ENCODE measurements around the gene CCSER1.
"Not testable (repeated sequence)": the region's sequence is repeated elsewhere in the genome, so short reads cannot be mapped to it uniquely, and the experiment has no call there.

DNA sequence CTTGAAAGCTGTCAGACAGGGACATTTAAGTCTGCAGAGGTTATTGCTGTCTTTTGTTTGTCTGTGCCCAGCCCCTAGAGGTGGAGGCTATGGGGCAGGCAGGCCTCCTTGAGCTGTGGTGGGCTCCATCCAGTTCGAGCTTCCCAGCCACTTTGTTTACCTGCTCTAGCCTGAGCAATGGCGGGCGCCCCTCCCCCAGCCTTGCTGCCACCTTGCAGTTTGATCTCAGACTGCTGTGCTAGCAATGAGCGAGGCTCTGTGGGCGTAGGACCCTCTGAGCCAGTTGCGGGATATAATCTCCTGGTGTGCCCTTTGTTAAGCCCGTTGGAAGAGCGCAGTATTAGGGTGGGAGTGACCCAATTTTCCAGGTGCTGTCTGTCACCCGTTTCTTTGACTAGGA lies 357.7 kb downstream of the CCSER1 start:
- TF ChIP-seq, protein P1, sequence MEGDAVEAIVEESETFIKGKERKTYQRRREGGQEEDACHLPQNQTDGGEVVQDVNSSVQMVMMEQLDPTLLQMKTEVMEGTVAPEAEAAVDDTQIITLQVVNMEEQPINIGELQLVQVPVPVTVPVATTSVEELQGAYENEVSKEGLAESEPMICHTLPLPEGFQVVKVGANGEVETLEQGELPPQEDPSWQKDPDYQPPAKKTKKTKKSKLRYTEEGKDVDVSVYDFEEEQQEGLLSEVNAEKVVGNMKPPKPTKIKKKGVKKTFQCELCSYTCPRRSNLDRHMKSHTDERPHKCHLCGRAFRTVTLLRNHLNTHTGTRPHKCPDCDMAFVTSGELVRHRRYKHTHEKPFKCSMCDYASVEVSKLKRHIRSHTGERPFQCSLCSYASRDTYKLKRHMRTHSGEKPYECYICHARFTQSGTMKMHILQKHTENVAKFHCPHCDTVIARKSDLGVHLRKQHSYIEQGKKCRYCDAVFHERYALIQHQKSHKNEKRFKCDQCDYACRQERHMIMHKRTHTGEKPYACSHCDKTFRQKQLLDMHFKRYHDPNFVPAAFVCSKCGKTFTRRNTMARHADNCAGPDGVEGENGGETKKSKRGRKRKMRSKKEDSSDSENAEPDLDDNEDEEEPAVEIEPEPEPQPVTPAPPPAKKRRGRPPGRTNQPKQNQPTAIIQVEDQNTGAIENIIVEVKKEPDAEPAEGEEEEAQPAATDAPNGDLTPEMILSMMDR (IDR thresholded peaks at IDR 0.05; ENCODE audit: poor library complexity): not testable (repeated sequence)
- not testable (repeated sequence) for TF ChIP-seq EZH2 (IDR thresholded peaks at IDR 0.05; ENCODE audit: borderline replicate concordance); EZH2phosphoT487 (IDR thresholded peaks at IDR 0.05; ENCODE audit: low read depth, severe bottlenecking, unreplicated experiment)

Data from hepatocyte (in vitro differentiated cells).